GF-D8 (cell line): ENCODE data around the gene PDYN.
"Not testable (repeated sequence)": the region's sequence is repeated elsewhere in the genome, so short reads cannot be mapped to it uniquely, and the experiment has no call there.

Experiments used
- DNase-seq: peaks from one replicate; lab custom pipeline; 2025; lab: John Stamatoyannopoulos, UW

Gene PDYN

GRCh38 chr20:1993986-1994385 lies at the start of gene PDYN:
PDYN (minus strand) TSS chr20:1994058; CDS start chr20:1983084, 10,974 bp downstream.
- no peak for DNase-seq

DNA sequence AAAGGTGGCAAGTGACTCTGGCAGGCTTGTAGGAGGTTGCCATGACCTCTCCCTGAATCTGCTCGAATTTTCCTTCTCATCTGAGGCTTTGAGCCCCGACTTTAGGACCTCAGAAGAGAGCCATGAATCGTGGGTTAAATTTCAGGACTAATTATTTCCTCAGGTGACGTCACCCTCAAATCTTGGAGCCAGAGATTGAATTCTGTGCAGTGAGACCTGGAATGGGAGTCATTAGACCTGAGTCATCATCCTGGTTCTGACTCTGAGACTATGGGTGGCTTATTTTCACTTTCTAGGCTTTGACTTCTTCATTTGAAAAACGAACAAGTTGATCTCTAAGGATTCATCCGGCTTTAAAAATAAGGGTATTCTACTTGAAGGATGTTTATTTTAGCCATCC lies 48.5 kb upstream of the PDYN start:
- DNase-seq, result no peak

- no peak for DNase-seq
Measured at GRCh38 chr20:2038161-2038560, 44.3 kb upstream of the PDYN start.

DNA sequence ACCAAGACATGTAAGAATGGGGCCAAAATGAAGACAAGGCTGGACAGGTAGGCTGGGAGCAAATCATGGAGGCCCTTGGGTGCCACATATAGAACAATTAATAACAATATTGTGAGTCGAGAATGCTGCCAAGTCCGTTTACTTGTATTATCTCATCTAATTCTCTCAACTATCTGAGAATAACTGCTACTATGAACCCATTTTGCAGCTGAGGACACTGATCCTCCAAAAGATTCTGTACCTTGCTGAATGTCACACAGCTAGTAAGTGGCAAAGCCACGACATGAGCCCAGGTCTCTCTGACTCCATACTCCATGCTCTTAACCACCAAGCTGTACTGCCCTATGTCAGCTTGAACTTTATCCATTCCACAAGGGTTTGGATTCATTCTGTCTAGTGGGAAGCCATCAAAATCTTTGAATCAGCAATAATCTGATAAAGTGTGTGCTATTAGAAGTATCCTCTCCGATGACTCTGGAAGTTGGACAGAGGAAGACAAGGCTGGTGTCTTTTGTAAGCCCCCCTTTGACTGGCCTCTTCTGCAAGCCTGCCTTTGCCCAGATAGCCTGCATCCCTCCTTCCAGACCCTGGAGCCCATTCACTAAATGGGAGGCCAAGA lies 43.5 kb upstream of the PDYN start:
- DNase-seq, result no peak

GRCh38 chr20:2036357-2036756 lies 42.5 kb upstream of the PDYN start:
- not testable (repeated sequence) for DNase-seq

GRCh38 chr20:2032168-2032567 lies 38.3 kb upstream of the PDYN start:
- no peak for DNase-seq

- DNase-seq, result no peak
Measured at GRCh38 chr20:2026514-2026913, 32.7 kb upstream of the PDYN start.

DNA sequence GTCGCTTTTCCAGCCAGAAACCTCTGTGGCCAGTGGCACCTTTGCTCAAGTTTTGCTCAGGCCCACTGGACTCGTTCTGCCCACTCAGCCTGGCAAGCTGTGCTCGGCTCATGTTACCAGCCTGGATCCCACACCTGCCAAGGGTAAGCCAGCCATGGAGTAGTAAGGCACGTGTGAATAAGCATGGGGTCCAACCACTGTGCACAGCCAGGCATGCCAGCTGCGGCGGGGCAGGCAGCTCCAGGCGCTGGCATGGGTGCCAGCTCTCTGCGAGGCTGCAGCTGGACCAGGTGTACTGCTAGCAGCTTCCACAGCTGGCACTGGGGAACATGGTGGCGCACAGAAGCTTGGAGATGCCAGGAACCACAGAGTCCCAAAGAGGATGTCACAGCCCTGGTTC lies 32.1 kb upstream of the PDYN start:
- no peak for DNase-seq

- DNase-seq, result no peak
Measured at GRCh38 chr20:2023151-2023550, 29.3 kb upstream of the PDYN start.

GRCh38 chr20:2022163-2022562 lies 28.3 kb upstream of the PDYN start:
- DNase-seq, result no peak

GRCh38 chr20:2010533-2010932 lies 16.7 kb upstream of the PDYN start:
- DNase-seq, result no peak

GRCh38 chr20:2006452-2007361 lies 12.8 kb upstream of the PDYN start:
- no peak for DNase-seq

DNA sequence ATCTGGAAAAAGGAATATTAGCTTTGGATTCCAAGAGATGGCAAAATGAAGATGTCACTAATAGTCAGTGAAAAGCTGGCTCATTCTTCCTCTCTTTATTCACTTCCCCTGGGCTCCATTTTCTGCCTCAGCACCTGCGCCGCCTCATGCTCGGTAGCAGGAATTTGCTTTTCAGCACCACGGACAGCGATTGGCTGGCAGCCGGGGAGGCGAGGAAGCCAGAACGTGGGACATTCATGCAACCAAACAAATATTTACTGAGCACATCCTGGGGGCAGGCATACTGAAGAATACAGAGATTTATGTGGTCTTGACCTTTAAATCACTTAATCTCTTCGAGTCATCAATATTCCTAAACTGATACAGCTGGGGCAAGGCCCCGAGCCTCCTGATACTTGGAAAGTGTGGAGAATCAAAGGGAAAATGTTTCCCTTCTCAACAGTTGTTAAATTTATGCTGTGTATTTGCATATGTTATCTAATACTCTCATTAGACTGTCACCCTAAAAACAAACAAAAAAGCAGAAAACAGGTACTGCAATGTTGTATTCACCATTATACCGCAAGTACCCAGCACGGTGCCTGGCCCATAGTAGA lies 12.1 kb upstream of the PDYN start:
- no peak for DNase-seq

DNA sequence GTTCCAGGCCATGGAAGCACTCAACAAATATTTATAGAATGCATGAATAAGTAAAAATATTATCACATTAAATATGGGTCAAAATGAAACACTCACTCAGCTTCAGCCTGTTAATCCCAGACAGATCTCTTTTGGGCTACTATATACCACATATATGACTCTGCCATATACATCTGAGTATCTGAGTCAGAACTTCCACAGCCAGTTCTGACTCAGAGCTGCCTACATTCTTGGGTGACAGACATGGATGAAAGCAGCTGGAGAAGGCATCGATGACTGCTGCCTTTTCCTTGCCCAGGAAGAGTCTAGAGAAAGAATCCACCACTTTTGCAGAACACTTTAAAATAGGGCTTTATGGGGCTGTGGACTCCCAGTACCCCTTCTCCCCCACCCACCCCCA lies 11.5 kb upstream of the PDYN start:
- no peak for DNase-seq

- no peak for DNase-seq
Measured at GRCh38 chr20:2004171-2004570, 10.3 kb upstream of the PDYN start.

DNA sequence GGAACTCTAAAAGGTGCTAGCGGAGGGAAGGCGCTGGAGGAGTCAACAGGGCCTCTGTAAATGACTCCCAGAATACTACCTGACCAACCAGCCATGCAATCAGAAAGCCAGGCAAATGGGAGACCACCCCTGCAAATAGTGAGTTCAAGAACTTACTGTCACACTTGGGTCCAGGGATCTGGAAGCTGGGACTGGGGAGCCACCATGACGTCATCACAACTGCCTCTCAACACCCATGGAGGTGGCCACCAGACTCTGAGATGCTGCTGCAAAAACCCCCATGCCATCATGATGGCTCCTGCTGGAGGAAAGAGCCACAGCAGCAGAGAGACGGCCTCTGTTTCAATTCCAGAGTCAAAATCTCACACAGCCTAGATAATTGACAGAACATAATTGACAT lies 8.5 kb upstream of the PDYN start:
- DNase-seq, result no peak

GRCh38 chr20:2001119-2001518 lies 7.3 kb upstream of the PDYN start:
- no peak for DNase-seq

- no peak for DNase-seq
Measured at GRCh38 chr20:2000285-2000684, 6.4 kb upstream of the PDYN start.

GRCh38 chr20:1998715-1999114 lies 4.9 kb upstream of the PDYN start:
- DNase-seq, result no peak

DNA sequence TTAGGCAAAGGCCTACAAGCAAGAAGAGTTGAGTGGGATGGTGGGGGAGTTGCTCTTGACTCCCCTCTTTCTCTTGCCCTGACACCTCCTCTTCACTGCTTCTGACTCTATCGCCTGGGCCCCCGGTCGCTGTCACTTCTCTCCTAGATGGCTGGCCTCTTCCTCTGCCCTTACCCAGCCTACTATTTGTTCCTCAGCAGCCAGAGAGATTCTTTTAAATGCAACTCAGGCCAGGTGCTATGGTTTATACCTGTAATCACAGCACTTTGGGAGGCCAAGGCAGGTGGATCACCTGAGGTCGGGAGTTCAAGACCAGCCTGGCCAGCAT lies 4.3 kb upstream of the PDYN start:
- DNase-seq, result no peak

GRCh38 chr20:1997483-1998192 lies 3.8 kb upstream of the PDYN start:
- no peak for DNase-seq

DNA sequence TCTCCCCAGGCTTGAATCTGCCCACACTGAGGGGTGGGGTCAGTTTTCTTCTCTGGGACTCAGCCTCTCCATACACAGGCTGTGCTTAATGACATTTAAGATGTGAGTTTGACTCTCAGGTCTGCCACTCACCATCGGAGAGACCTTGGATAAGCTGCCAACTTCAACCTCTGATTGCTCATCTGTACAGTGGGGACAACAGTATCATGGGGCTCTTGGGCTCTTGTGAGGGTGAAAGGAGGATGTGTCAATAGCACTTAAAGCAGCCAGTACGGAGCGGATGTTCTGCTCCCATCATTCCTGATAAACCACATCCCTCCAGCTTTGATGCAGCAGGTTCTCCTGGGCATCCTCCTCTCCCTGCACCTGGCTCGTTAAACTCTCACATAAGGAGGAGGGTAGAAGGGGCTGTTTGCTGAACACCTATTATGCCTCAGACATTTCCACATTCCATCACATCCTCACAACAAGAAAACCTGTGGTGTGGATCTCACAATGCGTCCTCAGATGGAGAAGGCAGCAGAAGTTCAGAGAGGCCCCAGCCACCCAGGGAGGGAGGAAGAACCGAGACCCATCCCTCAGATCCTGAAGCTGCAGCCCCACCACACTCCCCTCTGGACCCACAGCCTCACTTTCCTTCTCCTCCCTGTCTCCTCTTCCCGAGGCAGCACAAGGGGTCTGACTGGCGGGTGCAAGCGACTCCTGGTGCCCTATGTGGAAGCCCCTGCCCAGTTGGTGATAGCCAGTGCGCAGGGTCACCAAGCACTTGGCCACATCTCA lies 1.9 kb upstream of the PDYN start:
- no peak for DNase-seq
